ENCODE measurements around the gene CNOT3.
"Not testable (repeated sequence)": the region's sequence is repeated elsewhere in the genome, so short reads cannot be mapped to it uniquely, and the experiment has no call there.

The CNOT3 gene

GRCh38 chr19:54194463-54194862 is 56.9 kb downstream of the CNOT3 start:
- DNase-seq: not testable (repeated sequence)

- DNase-seq: no peak
These were observed 59.0 kb downstream of the CNOT3 start for GRCh38 chr19:54196536-54196935.

DNA sequence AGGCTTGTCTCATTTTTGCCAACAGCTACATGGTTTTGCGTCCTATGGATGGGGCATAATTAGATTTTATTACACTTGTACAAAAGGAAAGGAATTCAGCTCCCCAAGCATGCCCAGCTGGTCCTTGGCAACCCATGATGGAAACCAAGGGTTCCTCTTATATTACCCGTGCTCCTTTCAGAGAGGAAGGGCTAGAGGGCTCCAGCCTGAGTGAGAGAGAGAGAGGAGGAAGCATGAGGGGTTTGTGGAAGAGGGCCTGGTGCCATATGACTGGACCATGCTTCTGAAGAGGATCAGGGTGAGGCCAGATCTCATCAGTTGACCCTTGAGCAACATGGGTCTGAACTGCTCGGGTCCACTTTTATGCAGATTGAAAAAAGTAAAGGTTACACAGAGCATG is 59.6 kb downstream of the CNOT3 start:
- no peak for DNase-seq

- DNase-seq: no peak
These were observed 61.8 kb downstream of the CNOT3 start for GRCh38 chr19:54199401-54199800.

DNA sequence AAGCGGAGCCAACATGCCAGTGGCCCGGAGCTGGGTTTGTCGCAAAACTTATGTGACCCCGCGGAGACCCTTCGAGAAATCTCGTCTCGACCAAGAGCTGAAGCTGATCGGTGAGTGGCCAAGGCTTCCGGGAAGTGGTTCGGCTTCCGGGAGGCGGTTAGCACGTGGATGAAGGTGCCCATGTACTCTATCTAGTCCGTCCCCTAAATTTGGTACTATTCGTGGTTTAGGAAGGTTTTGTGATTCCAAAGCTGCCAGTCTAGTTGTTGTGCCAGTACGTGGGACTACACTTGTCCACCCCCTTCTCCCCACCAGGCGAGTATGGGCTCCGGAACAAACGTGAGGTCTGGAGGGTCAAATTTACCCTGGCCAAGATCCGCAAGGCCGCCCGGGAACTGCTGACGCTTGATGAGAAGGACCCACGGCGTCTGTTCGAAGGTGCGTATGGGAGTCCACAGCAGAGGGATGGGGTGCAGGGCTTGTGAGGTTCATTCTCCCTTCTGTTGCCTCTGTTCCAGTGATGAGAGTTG is 63.7 kb downstream of the CNOT3 start:
- DNase-seq: no peak

DNA sequence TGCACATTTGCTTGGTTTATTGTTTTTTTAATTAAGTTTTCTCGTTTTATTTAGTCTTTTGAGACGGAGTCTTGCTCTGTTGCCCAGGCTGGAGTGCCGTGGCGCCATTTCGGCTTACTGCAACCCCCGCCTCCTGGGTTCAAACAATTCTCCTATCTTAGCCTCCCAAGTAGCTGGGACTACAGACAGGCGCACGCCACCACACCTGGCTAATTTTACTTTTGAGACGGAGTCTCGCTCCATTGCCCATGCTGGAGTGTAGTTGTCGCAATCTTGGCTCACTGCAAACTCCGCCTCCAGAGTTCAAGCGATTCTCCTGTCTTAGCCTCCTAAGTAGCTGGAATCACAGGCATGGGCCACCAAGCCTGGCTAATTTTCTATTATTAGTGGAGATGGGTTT is 64.4 kb downstream of the CNOT3 start:
- DNase-seq: no peak

- no peak for DNase-seq
These were observed 65.6 kb downstream of the CNOT3 start for GRCh38 chr19:54203151-54203611.

- DNase-seq: no peak
These were observed 67.4 kb downstream of the CNOT3 start for GRCh38 chr19:54204767-54205468.
